Limb (tissue), 2 donors: ENCODE results near the gene RTP5.
A peak's percentile ranks its signal among the peaks of the same experiment; 100 is the strongest.
"Not testable (repeated sequence)": the region's sequence is repeated elsewhere in the genome, so short reads cannot be mapped to it uniquely, and the experiment has no call there.

Experiments used
- DNase-seq, 2 donors: peaks; one replicate each; pipeline ENCODE4 v3.0.0-alpha.2; 2016; ENCODE audit errors: extremely low spot score in 2 of 2

Gene RTP5

DNA sequence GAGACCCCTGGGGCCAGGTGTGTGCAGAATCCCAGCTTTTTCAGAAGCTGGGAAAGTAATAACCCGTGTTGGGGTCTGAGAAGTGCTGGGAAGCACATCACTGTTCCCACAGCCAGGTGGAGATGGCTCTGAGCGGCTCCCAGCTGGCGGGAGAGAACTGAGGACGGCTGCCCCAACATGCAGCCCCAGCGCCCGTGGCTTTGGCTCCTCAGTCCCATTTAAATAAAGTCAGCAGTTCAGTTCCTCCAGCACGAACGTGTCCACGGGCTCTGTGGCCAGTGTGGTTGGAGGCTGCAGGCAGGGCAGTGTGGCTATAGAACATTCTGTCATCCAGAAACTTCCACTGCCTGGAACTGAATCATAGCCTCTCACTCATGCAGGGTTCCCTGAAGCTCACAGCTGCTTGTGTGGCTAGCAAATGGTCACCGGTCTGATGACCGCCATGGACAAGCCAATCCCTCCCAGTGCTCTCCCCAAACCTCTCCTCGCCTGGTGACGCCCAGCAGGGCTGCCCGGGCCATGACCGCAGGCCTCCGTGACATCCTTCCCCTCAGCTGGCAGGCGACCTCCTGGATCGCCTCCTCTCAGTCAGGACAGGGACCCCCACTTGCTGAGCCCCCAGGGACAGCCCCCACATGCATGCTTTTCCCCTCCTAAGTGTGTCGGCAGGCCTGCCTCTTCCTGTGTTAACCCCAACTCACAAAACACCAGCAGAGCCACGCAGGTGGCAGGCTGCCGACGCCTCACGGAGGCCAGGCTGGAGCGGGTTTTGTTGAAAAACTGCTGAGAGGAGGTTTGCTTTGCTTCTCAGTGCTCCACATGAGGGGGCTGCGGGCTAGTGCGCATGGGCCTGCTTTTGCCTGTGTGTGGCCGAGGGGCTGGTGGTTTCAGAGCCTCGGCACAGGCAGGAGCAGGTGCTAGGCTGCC, 1.3 kb downstream of the RTP5 start:
- no peak for DNase-seq

DNA sequence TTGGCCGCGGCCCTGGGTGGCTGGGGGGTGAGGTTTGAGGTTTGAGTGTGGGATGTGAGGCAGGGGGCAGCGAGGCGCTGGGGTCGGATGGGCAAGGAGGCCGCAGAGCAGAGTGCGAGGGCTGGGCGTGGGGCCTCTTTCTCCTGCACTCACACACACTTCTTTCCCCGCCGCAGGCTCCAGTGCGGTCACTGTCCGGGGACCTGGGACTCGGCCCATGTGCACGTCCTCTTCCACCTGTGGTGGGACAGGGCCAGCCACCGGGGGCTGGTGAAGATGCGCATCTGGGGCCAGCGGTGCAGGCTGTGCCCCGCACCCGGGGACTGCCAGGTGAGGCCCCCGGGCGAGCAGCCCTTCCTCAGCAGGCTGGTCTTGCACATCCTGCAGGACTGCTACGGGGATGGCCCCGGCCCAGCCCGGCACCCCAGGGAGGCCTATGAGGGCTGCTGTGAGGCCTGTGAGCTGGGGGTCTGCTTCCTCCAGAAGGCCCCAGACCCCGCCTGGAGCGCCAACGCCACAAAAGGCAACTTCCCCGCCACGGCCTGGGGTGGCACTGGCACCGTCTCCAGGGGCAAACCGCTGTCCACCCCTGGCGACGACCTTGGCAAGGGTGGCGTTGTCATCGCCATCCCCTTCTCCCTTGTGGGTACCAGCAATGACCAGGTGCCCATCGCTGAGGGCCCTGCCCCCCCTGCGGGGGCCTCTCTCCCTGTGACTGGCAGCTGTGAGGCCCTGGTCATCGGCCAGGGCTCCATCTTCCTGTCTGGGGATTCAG, 2.2 kb downstream of the RTP5 start:
- DNase-seq, result no peak

DNA sequence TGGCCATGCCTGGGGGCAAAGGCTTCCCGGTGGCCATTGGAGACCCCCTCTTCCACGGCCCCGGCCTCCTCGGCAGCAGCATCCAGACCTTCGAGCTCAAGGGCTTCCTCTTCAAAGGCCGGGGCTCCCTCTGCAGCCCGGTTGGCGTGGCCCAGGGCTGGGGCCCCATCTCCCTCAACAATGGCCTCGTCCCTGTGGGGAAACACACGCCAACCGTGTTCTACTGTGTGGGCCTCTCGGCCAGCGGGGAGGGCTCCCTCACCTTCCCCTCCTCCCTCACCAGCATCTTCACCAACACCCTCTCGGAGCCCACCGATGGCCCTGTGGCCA, 2.7 kb downstream of the RTP5 start:
- no peak for DNase-seq

DNA sequence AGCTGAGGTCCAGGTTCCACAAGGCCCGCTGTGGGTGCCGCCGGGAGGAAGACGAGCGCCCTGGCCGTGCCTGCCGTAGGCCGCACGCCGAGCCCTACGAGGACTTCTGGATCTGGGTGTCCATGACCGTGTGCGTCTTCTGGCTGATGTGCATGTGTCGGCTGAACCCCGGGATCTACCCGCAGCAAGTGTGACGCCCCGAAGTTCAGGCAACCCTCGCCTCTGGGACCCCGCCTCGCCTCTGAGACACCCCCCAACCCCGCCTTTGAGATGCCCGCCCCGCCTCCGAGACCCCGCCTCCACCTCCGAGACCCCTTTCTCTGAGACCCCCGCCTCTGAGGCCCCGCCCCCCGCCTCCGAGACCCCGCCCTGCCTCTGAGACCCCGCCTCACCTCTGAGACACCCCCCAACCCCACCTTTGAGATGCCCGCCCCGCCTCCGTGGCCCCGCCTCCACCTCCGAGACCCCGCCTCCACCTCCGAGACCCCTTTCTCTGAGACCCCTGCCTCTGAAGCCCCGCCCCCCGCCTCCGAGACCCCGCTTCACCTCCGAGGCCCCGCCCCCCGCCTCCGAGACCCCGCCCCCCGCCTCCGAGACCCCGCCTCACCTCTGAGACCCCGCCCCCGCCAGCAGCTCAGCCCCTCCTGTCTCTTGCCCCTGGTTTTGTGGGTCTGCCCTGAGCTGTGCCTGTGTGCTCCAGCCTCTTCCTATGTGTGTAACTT, 3.7 kb downstream of the RTP5 start:
- no peak for DNase-seq

DNA sequence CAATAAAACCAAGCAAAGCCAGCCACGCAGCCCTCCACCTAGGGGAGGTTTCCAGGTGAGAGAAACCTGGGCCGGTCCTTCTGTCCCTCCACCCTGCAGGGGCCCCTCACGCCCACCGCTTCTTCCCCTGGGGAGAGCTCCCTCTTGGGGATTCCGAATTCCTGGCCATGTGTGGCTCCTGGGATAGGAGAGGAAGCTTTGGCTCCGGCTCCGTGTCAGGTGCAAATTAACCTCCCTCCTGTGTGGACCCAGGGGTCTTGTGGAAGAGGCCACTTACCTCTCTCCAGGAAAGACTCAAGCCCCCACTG, 4.2 kb downstream of the RTP5 start:
- no peak for DNase-seq

DNA sequence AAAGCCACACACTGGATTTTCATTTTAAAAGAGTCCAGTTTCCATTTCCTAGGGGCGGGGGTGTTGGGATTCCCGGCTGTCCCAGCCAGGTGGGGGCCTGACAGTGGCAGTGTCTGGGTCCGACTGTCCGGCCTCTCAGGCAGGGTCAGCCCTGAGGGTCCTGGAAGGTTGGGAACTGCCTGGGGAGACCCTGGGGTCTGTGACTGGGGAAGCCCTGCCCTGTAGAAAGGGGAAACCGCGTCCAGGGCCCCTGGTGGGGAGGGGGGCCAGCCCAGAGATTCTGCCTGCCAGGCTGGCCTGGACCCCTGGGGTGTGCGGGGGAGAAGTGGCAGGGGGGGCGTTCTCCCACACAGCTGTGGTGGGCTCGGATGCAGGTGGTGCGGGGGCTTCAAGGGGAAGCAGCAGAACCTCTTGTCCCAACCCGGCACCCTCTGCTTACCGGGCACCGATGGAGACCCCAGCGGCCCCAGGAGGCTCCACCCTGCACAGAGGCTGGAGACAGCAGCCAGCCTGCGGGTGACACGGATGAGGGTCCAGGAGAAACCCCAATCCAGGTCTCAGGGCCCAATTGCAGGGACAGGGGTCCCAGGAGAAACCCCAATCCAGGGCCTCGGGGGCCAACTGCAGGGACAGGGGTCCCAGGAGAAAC, 4.9 kb downstream of the RTP5 start:
- DNase-seq, result no peak

DNA sequence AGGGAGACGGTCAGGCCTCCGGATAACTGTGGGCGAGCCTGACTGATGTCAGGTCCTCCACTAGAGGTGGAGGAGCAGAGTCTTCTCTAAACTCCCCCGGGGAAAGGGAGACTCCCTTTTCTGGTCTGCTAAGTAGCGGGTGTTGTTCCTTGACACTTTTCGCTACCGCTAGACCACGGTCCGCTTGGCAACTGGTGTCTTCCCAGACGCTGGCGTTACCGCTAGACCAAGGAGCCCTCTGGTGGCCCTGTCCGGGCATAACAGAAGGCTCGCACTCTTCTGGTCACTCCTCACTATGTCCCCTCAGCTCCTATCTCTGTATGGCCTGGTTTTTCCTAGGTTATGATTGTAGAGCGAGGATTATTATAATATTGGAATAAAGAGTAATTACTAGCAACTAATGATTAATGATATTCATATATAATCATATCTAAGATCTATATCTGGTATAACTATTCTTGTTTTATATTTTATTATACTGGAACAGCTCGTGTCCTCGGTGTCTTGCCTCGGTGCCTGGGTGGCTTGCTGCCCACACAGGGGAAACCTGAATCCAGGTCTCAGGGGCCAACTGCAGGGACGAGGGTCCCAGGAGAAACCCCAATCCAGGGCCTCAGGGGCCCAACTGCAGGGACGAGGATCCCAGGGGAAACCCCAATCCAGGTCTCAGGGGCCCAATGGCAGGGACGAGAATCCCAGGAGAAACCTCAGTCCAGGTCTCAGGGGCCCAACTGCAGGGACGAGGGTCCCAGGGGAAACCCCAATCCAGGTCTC, 6.4 kb downstream of the RTP5 start:
- not testable (repeated sequence) for DNase-seq

DNA sequence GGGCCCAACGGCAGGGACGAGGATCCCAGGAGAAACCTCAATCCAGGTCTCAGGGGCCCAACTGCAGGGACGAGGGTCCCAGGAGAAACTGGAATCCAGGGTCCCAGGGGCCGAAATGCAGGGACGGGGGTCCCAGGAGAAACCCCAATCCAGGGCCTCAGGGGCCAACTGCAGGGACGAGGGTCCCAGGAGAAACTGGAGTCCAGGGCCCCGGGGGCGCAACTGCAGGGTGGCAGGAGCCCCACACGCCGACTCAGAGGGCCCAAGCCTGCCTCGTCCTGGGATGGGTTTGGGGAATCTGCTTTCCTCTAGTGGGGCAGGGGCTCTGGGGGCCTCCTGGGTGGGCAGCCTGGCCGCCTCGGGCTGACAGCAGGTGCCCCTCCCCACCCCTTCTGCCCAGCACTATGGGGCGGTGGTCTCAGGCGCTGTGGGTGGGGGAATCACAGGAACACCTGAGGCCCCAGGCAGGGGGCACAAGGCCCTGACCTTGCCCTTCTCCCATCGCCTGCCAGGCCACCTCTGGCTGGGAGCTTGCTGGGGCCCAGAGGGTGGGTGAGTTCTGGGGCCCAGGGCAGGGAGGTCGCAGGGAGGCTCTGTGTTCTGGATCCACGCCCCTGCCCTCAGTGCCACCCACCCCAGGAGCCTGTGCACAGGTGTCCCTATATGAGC, 7.1 kb downstream of the RTP5 start:
- DNase-seq, result no peak

DNA sequence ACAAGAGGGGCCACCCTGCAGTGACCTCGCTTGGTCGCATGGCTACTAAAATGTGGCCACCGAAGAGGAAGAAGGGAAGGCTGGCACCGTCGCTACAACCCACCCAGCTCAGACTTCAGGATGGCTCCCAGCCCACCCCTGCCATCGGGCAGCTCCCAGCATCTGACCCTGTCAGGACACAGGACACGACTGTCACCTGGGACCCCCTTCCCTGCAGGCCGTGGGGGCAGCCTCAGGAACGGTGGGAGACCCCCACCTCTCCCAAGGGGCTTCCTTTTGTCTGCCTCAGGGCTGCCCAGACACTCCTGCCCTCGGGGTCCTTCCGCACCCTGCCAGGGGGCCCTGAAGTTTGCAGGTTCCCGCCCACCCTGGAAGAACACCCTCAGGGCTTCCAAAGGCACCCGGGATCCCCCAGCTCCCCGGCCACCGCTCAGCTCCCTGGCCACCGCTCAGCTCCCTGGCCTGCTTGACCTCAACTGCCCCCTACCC, 7.7 kb downstream of the RTP5 start:
- no peak for DNase-seq

DNA sequence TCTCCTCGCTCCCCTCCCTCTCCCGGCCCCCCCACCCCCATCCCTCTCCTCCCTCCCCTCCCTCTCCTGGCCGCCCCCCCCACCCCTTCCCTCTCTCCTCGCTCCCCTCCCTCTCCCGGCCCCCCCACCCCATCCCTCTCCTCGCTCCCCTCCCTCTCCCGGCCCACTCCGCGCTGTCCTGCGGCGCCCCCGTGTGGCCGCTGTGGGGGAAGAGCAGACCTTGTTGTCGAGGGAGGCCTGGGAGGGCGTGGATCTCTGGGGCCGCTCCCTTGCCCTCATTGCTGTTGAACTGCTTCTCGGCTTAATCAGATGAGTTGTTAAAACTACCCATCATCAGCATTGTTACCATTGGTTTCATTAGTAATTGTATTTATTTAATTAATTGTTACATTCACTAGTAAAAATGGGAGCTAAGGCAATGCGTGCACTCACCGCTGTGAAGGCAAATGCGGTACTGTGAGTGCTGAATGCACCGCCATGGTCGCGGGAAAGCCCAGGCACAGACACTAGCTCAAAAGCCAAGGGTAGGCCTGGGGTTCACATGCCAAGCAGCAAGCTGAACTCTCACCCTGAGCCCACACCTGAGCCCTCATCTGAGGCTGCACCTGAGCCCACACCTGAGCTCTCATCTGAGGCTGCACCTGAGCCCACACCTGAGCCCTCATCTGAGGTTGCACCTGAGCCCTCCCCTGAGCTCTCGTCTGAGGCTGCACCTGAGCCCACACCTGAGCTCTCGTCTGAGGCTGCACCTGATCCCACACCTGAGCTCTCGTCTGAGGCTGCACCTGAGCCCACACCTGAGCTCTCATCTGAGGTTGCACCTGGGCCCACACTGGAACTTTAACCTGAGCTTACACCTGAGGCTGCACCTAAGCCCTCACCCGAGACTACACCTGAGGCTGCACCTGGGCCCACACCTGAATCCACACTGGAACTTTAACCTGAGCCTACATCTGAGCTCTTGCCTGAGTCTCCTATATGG, 8.8 kb downstream of the RTP5 start:
- DNase-seq, result peak; percentile 59 to 86

DNA sequence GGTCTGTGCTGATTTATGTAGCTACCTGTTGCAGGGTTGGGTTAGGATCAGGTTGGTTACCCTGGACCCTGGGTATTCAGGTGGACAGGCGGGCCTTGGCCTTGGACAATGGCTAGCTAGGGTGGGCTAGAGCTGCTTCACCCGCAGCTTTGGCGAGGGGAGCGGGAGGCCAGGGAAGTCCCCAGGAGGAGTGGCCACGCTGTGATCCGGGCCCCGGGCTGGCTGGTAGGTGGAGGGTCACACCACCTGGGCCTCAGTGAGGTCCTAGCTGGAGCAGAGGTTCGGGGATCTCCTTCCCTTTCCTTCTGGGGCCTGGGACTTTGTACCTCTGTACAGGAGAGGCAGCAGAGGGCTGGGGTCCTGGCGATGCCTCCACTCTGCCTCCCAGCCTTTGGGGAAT, 9.8 kb downstream of the RTP5 start:
- DNase-seq, result no peak

DNA sequence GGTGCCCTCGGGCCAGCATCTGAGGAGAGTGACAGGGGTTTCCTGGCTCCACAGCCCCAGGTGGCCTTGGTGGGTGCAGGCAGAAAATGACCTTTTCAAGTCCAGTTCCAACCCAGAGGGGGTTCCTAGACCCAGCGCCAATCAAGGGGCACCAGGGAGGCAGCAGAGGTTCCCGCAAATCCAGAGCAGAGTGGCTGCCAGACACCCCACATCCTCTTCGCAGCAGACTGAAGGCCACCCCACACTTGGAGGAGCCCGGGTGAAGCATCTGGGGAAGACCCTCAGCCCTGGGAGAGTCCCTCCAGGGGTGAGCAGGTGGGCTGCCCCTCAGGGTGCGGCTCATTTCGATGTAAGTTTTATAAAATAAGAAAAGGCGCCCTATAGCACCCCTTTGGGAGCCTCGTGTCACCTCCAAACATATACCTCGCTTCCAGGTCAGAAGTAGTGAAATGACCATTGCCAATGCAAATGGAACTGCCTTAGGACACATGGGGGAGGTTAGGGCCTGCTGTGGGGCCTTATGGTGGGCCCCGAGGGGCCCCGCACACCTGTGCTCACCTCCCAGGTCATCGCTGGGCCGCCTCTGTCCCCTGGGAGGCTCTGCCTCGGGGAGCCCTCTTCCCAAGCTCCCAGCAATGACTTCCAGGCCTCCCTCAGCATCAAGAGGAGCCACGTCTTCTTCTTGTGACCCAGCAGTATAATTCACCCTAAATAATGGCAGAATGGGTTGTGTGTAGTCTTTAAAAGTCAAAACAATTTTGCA, 11.0 kb downstream of the RTP5 start:
- no peak for DNase-seq

DNA sequence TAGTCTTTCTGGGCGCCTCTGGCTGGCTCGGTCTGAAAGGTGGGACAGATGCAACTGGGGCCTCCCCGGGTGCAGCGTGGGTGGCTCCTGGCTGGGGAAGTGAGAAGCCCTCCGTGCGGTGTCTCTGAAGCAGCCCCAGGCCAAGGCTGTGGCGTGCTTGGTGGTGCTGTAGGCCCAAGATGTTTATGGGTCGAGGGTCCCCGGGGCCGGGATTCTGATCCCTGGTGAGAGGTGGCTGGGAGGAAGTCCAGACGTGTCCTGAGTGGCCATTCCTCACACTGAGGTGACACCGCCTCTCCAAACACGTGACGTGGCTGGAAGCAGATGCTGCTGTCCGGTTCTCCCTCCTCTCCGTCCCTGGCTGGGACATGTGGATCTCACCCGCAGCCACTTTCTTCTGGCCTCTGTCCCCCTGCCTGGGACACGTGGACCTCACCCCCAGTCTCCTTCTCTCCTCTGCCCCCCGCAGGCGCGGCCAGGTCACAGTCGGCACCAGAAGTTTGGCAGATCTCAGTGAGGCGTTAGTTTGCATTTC, 12.6 kb downstream of the RTP5 start:
- DNase-seq, result no peak

DNA sequence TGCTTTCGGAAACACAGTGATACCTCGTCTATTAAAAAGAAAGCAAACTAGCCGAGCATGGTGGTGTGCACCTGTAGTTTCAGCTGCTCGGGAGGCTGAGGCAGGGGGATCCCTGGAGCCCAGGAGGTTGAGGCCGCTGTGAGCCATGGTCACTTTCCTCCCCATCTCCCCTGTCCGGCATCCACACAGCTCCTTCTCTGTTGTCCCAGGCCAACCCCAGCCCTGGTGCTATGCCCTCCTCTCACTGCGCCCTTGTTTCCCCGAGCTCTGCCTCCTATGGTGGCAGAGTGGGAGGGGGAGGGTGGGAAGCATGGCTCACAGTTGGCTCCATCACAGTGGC, 15.4 kb downstream of the RTP5 start:
- no peak for DNase-seq

DNA sequence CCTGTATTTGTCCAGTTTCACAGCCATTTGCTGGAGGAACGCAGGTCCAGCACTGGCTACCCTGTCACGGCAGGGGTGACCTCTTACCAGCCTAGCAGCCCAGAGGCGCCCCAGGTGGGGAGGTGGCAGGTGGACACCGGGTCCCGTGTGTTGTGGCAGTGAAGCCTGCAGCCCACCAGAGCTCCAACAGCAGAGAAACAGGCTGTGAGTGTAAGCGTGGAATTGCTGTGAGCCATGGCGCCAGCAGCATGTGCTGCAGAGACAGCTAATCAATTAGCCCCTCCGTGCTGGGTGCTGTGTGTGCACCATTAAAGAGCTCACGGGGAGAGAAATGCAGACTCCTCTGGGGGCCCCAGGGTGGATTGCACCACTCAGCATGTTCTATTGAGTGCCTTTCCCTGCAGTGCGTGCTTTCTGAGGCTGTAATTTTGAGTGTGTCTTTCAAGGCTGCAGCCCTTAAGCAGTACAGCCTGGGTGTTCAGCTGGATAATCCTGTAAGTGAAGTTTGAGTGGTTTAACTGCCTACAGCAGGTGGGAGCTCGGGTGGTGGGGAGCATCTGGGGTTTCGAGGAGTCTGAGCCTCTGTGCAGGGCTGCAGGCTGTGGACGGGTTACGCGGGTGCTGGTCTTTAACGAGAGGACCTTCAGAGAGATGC, 15.9 kb downstream of the RTP5 start:
- DNase-seq, result peak in 1 of 2 donors; percentile 45

DNA sequence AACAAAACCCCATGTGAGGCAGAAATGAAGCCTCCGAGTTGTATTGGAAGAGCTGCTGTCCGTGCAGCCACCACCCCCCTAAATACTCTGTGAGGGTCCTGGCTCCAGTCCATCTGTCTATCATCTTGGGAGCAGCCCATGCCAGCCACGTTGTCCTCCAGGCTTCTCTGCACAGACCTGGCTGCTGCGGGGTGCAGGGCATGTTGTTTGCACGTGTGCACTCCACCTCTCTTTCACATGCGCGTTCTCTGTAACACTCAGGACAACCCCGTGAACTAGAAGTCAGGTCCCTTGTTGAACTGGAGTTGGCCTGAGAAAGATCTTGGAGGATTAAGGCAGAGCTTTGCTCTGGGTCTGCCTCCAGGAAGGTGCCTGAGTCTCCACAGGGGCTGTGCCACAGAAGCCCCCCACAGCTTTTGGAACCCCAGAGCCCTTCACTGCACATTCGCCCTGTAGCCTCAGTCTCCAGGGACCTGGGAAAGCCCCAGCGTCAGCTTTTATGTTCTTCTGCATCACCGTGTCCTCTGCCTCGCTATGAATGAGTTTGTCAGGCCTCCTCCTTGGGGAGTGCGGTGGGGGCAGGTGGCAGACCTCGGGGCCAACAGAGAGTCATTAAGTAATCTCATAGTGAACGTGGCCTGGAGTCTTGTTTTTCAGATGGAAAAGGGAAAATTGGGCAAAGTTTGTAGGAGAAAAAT, 16.6 kb downstream of the RTP5 start:
- peak in 1 of 2 donors; percentile 35 for DNase-seq

DNA sequence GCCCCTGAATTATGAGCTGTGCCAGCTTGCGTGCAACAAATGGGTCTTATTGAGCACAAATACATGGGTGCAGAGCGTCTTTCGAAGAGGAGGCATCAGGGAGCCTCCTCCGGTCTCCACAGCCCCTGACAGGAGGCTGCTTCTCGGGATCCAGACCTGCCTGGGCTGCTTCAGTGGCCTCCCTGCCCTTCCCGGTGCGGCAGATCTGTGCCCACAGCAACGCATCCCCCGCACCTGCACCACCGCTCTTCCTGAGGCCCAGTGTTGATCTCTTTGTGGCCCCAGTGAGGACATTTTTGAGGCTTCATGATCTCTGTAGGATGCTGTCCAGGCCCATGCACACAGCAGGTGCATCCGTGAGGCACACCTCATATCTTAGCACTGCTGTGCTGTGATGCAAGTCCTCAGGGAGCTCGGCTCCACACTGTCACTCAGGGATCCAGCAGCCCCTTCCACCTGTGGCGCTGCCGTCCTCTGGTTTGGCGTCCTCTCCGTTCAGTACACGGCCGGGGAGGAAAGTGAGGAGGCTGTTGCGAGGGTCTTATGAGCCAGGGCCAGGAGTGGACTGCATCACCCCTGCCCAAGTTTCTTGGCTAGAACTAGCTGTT, 17.4 kb downstream of the RTP5 start:
- DNase-seq, result no peak
